ENCODE results near the gene SOD2.
"Not testable (repeated sequence)": the region's sequence is repeated elsewhere in the genome, so short reads cannot be mapped to it uniquely, and the experiment has no call there.

Gene SOD2

DNA sequence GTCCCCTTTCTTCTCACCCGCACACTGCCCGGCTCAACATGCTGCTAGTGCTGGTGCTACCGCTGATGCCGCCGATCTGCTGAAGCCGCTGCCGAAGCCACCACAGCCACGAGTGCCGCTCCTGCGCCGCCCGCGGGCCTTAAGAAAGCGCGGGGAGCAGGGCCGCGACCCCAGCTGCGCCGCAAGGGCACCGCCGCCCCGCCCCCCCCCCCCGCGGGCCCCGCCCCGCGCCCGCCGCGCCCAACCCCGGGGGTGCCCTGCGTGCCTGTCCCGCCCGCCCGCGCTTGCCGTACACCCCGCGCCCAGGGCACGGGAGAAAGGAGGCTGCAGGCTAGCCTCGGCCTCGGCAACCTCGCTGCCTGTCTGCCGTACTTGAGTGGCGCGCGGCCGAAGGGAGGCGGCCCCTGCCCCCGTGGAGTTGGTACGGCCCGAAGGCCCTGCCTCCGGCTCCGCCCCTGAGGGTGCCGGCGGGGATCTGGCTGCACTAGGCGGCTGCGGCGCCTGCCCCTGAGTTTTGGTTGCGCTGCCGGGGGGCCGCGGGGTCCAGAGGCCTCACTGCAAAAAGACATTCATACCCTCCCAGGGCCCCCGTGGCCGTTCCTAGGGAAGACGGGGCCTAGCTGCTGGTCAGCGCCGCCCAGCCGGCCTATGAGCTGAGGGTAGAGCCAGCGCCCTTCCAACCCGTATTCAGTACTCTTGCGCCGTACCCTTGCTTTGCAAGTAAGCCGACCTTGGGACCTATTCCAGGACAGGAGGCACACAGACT lies at the start of gene SOD2:
Gene SOD2 (minus strand): TSS at position 114 of the 766 bp plus-strand sequence. CDS start 74 bp downstream, at position 40.
- DNase-seq, result peak; percentile 81

DNA sequence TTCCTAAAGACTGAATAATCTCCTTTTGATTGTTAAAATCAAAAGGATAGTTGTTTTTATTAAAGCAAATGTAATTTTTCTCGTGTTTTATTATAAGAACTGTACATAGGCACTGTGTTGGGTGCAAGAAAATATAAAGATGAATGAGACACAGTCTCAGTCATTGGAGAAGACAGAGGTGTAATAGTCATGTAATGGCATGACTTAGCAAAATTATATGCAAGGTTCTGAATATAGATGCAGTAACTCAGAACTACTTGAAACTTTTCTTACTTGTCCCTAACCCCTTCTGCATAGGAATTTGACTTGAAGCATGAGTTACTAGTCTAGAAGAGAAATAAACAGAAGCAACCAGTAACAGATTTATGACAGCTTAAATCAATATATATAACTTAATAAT lies 49.1 kb upstream of the SOD2 start:
- DNase-seq, result no peak

DNA sequence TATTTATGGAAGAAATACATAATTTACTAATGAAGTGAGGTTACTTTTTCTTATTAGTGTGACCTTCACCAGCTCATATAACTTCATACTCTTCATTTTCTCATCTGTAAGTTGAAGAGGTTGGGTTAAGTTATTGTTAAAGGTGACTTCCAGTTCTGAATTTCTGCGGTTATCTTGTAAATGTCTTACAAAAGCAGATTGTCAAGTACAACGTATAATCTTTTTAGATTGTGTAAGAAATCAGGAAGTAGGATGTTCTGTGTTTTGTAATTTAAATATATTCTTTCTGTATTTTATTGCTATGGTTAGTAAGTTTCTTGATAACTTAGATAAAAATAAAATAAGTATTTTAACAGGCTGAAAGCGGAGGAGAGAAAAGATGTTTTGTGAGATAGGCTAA lies 46.3 kb upstream of the SOD2 start:
- no peak for DNase-seq

DNA sequence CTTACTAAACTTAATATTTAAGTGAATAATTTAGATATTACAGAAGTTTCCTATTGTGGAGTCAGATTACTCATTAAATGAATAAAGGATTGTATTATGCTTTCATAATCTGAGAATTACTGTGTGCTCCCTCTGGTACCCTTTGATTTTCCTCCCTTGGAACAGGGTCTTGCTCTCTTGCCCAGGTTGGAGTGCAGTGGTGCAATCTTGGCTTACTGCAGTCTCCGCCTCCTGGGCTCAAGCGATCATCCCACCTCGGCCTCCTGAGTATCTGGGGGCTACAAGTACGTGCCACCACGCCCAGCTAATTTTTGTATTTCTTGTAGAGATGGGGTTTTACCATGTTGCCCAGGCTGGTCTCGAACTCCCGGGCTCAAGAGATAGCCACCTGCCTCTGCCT lies 43.9 kb upstream of the SOD2 start:
- no peak for DNase-seq

DNA sequence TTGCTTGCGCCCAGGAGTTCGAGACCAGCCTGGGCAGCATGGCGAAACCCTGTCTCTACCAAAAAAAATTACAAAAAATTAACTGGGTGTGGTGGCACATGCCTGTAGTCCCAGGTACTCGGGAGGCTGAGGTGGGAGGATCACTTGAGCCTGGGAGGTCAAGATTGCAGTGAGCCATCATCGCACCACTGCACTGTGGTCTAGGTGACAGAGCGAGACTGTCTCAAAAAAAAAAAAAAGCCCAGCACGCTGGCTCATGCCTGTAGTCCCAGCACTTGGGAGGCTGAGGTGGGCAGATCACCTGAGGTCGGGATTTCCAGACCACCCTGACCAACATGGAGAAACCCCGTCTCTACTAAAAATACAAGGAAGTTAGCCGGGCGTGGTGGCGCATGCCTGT lies 40.4 kb upstream of the SOD2 start:
- not testable (repeated sequence) for DNase-seq

DNA sequence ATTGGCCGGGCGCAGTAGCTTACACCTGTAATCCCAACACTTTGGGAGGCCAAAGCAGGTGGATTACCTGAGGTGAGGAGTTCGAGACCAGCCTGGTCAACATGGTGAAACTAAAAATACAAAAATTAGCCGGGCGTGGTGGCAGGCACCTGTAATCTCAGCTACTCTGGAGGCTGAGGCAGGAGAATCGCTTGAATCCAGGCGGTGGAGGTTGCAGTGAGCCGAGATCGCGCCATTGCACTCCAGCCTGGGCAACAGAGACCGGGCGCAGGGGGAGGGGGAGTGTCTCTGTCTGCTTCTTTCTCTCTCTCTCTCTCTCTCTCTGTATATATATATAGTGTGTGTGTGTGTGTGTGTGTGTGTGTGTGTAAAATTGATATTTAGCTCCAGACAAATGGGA lies 39.5 kb upstream of the SOD2 start:
- DNase-seq, result not testable (repeated sequence)

DNA sequence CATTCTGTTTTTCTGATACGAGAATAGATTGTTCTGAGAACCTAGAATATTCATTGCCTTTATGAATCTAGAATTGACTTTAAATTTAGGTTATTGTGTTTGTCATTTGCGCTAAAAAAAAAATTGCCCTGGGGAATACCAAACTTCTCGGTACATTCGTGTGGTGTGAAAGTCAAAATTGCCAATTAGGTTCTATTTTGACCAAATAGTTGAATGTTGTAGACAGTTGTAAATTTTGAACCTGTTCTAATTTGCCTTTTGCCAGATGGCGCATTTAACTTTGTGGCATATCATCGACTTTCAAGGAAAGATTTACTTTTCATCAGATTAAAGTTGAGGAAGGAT lies 37.3 kb upstream of the SOD2 start:
- DNase-seq, result no peak

DNA sequence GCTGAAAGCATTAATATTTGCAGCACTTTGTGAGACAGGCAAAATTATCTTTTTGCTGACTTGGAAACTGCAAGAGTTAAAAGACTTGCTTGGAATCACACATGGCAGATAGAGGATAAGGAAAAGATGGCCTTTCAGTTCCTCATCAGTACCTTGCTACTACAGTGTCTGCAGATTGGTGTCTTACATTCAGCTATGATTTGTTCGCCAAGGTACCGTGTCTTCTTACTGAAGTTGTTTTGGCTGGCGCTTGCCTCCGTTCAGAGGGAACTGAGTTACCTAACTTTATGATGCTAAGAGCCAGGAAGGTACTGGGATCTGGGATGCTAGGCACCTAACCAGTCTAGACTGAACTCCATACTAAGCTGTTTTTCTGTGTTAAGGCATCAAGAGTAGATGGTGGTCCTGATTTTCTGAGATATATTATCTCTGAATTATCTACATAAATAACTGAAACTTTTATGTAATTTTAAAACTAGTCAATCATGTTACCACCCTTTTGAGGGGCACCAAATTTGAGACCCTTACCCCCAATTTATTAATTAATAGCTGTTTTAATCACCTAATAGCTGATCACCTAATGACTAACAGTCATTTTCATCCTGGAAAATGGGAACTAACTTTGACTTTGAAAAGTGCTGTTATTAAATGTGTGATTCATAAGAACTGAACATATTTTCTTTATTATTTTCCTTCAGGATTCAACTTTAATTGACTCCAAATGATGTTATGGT lies 36.7 kb upstream of the SOD2 start:
- no peak for DNase-seq

DNA sequence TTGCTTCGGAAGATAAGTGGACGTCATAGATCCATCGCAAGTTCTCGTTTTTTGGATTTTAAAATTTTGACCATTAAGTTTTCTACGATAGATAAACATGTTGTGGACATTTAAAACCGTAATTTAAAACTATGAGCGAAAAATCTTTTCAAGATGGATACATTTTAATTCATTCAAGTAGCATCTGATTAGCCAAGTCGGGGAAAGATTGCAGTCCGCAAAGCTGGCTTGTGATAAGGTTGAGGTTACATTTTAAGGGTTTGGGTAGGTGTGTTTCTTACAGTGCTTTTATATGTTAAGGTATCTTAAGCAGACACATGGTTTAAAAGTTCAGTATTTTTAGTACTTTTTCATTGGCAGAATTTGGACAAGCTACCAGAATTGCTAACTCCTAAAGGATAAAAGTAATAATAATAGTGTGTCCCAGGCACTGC lies 35.5 kb upstream of the SOD2 start:
- DNase-seq, result no peak

DNA sequence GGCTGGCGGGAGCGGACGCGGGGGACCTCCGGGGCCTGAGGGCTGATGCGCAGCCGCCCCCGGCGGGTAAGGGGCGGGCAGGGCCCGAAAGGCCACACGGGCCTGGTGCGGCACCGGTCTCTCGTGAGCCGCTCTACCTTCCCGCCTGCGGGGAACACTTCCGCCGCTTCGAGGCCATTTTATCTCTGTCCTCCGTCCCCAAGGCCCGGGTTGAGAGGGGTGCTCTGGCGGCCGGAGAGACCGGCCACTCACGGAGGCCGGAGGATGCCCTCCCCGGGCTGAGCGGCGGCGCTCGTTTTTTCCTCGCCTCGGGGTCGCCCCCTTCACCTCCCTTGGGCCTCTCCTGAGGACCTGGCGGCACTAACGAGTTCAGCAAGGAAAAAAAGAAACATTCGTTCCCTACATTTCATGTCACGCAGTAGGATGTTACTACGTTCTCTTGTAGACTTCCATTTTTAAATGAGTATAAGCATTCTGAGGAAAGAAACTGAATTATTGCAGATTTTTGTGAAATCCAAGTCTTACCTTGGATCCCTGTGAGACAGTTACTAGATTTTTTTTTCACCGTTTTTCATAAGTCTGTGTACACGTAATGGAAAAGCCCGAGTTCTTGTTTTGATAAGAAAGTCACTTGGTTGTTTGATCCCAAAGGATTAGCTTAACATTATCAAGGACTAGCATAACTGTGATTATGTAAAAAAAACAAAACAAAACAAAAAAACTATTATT lies 34.8 kb upstream of the SOD2 start:
- DNase-seq, result peak; percentile 68

DNA sequence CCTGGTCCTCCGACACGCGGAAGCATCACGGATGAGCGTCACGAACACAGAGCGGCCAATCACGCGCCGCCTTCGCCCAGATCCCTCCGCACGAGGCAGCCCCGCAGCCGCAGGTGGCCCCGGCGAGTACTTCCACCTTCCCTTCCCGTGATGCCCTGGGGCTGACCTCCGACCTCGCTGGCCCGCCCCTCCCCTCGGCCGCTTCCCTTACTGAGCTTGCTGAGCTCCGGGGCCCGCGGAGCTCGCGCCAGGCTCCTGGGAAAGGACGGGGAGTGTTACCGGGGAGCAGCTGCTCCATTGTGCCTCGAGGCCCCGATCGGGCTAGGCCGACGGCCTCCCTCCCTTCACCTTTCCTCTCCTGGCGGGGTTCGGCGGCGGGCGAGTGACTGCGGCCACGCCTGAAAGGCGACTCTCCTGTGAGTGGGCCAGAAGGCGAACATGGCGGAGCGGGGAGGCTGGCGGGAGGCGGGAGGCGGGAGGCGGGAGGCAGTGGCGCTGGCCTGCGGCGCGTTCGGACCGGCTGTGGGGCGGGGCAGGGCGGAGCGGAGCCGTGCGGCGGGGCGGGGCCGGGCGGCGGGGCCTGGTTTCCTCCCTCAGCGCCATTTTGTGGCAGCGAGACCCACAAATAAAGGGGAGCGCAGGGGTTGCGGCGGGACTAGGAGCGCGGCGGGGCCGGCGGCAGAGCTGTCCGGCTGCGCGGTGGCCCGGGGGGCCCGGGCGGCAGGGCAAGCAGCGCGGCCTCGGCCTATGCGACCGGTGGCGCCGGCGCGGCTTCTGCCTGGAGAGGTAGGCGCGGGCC lies 34.1 kb upstream of the SOD2 start, which contains the start of gene WTAP:
Gene WTAP (plus strand): TSS at position 589 of the 799 bp plus-strand sequence. CDS start 8,760 bp downstream, outside the sequence.
- peak; percentile 98 for DNase-seq

DNA sequence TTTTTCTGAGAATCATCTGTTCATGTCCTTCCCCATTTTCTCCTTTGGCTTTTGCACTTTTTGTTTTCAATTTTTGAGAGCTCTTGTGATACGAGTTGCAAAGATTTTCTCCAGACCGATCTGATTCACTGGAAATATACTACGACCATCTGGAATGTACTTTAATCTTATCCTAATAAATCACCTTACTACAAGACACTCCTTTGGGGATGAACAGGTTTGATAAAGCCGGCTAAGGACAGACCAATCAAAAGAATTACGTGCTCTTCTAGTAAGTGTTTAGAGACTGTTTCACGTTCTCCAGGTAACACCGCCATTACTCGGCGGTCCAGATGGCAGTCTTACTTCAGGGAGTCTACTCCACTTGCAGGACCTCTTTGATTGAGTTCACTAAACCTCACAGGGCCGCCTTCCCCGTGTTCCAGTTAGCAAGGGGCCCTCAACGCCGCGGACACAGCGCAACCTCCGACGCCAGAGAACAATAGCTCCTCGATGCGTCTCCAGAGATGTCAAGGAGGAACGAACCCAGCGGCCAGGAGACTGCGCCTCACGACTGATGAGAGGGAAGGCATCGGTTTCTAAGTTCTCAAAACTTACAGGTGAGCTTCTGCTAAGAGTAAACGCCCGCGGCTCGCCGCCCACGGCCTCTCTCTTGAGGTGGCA lies 33.3 kb upstream of the SOD2 start:
- DNase-seq, result peak; percentile 87

DNA sequence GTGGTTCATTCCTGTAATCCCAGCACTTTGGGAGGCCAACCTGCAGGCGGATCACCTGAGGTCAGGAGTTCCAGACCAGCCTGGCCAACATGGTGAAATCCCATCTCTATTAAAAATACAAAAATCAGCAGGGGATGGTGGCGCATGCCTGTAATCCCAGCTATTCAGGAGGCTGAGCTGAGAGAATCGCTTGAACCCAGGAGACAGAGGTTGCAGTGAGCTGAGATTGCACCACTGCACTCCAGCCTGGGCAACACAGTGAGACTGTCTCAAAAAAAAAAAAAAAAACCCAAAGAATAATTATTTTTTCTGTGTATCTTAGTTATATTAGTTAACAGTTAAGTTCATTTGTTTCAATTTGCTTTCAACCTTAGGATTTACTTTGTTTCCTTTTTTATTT lies 32.2 kb upstream of the SOD2 start:
- not testable (repeated sequence) for DNase-seq

DNA sequence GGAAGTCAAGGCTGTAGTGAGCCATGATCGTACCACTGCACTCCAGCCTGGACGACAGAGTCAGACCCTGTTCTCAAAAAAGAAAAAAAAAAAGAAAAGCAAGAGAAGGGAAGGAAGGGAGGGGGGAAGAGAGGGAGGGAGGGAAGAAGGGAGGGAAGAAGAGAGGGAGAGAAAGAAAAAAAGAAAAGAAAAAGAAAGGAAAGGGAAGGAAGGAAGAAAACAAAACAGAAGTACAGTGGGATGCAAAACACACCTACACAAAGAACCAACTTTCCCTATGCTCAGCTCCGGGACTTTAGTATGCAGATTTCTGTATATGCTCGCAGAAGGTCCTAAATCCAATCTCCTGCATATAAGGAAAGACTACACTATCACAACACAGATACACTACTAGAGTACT lies 31.7 kb upstream of the SOD2 start:
- no peak for DNase-seq

DNA sequence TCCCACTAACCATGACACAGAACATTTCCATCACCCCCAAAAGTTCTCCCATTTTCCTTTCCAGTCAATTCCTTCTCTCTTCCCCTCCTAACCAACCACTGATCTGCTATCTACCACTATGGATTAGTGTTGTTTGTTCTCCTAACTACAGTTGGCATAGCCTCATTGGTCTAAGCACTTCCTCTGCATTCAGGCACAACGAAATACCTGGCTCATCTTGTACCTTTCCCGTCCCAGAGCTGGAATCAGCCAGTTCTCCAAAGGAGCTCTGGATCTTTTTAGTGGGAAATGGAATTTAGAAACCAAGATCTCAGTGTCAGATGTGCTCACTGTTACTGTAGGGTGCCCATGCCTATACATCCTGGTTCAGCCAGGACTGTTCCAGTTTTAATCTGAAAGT lies 30.2 kb upstream of the SOD2 start:
- DNase-seq, result no peak

DNA sequence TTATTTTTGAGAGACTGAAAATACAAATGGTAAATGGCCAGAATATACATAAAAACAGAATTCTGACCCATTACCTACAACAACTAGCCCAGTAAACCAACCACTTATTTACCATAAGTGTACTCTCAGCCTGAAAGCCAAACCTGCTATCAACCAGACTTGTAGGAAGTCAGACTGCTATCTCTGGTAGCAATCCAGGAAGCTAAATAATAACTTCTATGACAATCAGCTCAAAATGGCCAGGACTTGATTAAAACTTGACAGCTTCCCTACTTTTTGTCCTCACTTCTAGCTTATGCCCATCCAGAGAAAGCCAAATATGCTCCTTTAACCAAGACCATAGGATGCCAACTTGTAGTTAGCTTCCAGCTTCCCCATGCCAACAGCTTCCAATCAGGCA lies 29.6 kb upstream of the SOD2 start:
- no peak for DNase-seq

DNA sequence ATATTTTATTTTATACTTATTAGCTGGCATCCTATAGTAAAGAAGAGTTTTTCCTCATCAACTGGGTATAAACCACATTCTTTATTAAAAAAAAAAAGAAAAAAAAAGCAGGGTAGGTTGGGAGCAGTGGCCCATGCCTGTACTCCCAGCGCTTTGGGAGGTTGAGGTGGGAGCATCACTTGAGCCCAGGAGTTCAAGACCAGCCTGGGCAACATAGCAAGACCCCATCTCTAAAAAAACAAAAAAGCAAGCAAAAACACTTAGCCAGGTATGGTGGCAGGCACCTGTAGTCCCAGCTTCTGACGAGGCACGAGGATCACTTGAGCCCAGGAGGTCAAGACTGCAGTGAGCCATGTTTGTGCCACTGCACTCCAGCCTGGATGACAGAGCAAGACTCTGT lies 28.9 kb upstream of the SOD2 start:
- not testable (repeated sequence) for DNase-seq

DNA sequence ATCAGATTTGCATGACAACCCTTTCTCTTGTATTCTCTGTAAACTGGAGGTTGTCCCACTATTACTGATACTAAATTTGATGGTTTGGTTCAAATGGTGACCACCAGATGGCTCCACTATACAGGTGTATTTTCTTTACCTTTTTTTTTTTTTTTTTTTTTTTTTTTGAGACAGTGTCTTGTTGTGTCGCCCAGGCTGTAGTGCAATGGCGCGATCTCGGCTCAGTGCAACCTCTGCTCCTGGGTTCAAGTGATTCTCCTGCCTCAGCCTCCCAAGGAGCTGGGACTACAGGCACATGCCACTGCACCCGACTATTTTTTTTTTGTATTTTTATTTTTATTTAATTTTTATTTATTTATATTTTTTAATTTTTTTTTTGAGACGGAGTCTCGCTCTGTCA lies 27.7 kb upstream of the SOD2 start:
- peak; percentile 75 for DNase-seq

DNA sequence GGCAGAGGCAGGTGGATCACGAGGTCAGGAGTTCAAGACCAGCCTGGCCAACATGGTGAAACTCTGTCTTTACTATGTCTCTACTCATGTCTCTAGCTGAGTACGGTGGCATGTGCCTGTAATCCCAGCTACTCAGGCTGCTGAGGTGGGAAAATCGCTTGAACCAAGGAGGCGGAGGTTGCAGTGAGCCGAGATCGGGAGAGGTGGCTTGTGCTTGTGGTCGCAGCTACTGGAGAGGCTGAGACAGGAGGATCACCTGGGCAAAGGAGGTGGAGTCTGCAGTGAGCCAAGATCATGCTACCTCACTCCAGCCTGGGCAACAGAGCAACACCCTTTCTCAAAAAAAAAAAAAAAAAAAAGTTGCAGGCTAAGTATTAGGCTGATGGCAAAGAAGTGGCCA lies 26.2 kb upstream of the SOD2 start:
- no peak for DNase-seq

DNA sequence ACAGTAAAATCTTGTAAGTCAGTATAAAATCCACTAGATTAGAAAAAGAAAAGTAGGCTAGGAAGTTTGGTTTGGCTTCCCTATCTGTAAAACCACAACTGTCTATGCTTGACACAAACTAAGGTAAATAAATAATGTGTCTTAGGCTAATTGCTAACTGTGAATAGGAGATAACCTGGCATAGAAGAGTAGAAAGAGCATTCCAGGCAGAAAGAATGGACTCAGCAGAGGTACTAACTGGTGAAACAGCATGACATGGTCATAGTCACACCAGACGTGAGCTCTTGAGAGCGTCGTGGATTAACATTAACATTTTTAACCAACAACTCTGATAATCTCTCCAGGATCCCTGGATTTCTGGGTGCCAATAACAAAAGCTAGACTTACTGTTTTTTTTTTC lies 25.6 kb upstream of the SOD2 start:
- no peak for DNase-seq

DNA sequence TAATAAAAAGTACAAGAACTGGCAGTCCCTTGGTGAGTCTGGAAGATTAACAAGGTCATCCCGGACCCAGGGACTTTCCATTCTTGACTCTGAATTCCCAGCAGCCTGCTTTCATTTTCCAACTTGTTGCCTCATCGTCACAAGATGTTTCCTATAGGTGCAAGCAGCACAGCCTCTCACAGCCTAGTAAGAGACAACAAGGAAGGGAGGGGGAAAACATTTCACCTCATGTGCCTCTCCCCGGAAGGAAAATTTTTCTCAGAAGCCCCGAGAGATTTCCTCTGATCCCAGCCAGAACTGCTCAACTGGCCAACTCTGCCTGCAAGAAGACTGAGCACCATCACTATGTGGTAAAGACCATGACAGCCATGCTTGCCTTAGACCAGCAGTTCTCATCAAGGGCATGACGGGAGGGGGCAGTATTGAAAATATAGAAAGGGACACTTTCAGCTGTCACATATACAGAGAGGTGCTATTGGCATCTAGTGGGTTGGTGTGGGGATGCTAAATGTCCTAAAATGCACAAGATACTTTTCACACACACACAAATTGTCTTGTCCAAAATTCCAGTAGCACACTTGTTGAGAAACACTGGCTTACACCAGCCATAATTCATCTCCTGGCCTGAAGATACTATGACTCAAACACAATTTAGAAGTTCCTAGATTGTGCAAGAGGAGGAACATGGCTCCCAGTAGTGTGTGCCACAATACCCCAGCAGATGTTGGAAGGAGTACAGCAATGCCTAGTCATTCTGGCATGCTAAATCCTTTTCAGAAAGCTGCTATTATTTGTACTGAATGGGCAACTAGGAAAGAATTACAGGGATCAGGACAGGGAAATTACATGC lies 23.4 kb upstream of the SOD2 start:
- DNase-seq, result peak; percentile 24

Data from NCI-H2171 treated with DMSO at 0.1 percent for 48 hours (cell line).